SK-N-SH (cell line): ENCODE data around the gene SUSD3. TPM values are rescaled to one million over a fixed set of nuclear protein-coding genes. Genes with fewer than 3 reads are reported as not detected.

Experiments used
- CTCF ChIA-PET: fragments of 300-600, 350-600 bp; formaldehyde crosslinking; extraction: SDS; loops from one replicate; lab custom pipeline; 2021; lab: Yijun Ruan, JAX
- POLR2A ChIA-PET: fragments of 350-600 bp; sonication (Branson Sonifier 250); formaldehyde crosslinking; extraction: SDS; loops from one replicate; lab custom pipeline; 2020; ENCODE audit warnings: antibody characterized with exemption, inconsistent platforms; lab: Yijun Ruan, JAX
- DNase-seq: peaks from one replicate; pipeline ENCODE4 v3.0.0; 2012
- H2AFZ ChIP-seq: fragments of 200-600 bp; sonication (generic); 2 replicates; pipeline ENCODE4 v1.8.1; 2016; ENCODE audit warnings: antibody characterized with exemption, mild to moderate bottlenecking, low read depth
- H3F3A ChIP-seq: fragments of 200-600 bp; sonication (generic); replicated peaks from 2 replicates; pipeline ENCODE3; 2016; ENCODE audit warnings: antibody characterized with exemption, mild to moderate bottlenecking; ENCODE audit not compliant: insufficient read depth
- H3K27ac ChIP-seq, 2 experiments: fragments of 200-500 bp in 1 of 2; fragments of 200-600 bp in 1 of 2; sonication (Bioruptor generic) in 1 of 2; sonication (generic), shearing (Covaris generic) in 1 of 2; 2 replicates each; pipeline versions ENCODE4 v1.5.1 to v1.6.1; 2014 to 2016; ENCODE audit warnings: low read depth in 2 of 2, inconsistent platforms in 1 of 2, low read length in 1 of 2, mild to moderate bottlenecking in 1 of 2, mixed read lengths in 1 of 2
- H3K27me3 ChIP-seq: fragments of 200-600 bp; sonication (generic), shearing (Covaris generic); 2 replicates; pipeline ENCODE4 v1.6.1; 2016; ENCODE audit warnings: mixed run types; ENCODE audit not compliant: insufficient read depth
- H3K36me3 ChIP-seq, 2 experiments: fragments of 200-500 bp in 1 of 2; fragments of 200-600 bp in 1 of 2; sonication (Bioruptor generic) in 1 of 2; sonication (generic) in 1 of 2; replicated peaks in 1 of 2; 2 replicates each; pipeline versions ENCODE3 to v1.5.1; 2014 to 2016; ENCODE audit warnings: low read length in 1 of 2, mild to moderate bottlenecking in 1 of 2; ENCODE audit not compliant: insufficient read depth in 2 of 2, control insufficient read depth in 1 of 2
- H3K4me1 ChIP-seq, 2 experiments: fragments of 200-500 bp in 1 of 2; fragments of 200-600 bp in 1 of 2; sonication (Bioruptor generic) in 1 of 2; sonication (generic), shearing (Covaris generic) in 1 of 2; 2 replicates each; pipeline versions ENCODE4 v1.5.1 to v1.6.1; 2014 to 2016; ENCODE audit warnings: low read depth in 1 of 2, low read length in 1 of 2, mixed run types in 1 of 2; ENCODE audit not compliant: insufficient read depth in 2 of 2, control insufficient read depth in 1 of 2
- H3K4me2 ChIP-seq: fragments of 200-600 bp; sonication (generic), shearing (Covaris generic); 2 replicates; pipeline ENCODE4 v1.6.1; 2017; ENCODE audit warnings: mixed run types
- H3K4me3 ChIP-seq, 2 experiments: fragments of 200-500 bp in 1 of 2; fragments of 200-600 bp in 1 of 2; sonication (Bioruptor generic) in 1 of 2; sonication (generic), shearing (Covaris generic) in 1 of 2; 2 replicates each; pipeline versions ENCODE4 v1.5.1 to v1.8.1; 2014 to 2016; ENCODE audit warnings: low read depth in 2 of 2, inconsistent platforms in 1 of 2, low read length in 1 of 2, mild to moderate bottlenecking in 1 of 2, mixed read lengths in 1 of 2, moderate library complexity in 1 of 2
- H3K79me2 ChIP-seq: fragments of 200-600 bp; sonication (generic); 2 replicates; pipeline ENCODE4 v1.8.1; 2017; ENCODE audit warnings: mild to moderate bottlenecking; ENCODE audit not compliant: insufficient read depth
- H3K9ac ChIP-seq: fragments of 200-600 bp; sonication (generic); 2 replicates; pipeline ENCODE4 v1.6.1; 2017; ENCODE audit warnings: mixed run types
- H3K9me2 ChIP-seq: fragments of 200-600 bp; sonication (generic); 2 replicates; pipeline ENCODE4 v1.6.1; 2017; ENCODE audit warnings: mixed run types
- H3K9me3 ChIP-seq: fragments of 200-600 bp; sonication (generic); 2 replicates; pipeline ENCODE4 v1.6.1; 2017; ENCODE audit warnings: mixed run types, mild to moderate bottlenecking, moderate library complexity
- H4K20me1 ChIP-seq: fragments of 200-600 bp; sonication (generic); 2 replicates; pipeline ENCODE4 v1.6.1; 2017; ENCODE audit warnings: mild to moderate bottlenecking, mixed run types; ENCODE audit not compliant: insufficient read depth
- CHD2 ChIP-seq: fragments of 150-350 bp; IDR thresholded peaks from 2 replicates; pipeline ENCODE4 v1.6.1; 2018; ENCODE audit warnings: low read length; ENCODE audit not compliant: partially characterized antibody
- ELF1 ChIP-seq: IDR thresholded peaks from 2 replicates; pipeline ENCODE4 v1.4.0; 2012
- EP300 ChIP-seq, 2 experiments: IDR thresholded peaks; 2 replicates each; pipeline versions ENCODE4 v1.4.0 to v1.6.1; 2012; ENCODE audit warnings: borderline replicate concordance in 1 of 2, low read depth in 1 of 2, low read length in 1 of 2
- EZH2phosphoT487 ChIP-seq: fragments of 200-600 bp; sonication (generic); IDR thresholded peaks from 2 replicates; pipeline ENCODE4 v1.6.1; 2017; ENCODE audit warnings: low read depth, mixed run types, mild to moderate bottlenecking, antibody characterized with exemption, moderate library complexity, borderline replicate concordance
- GABPA ChIP-seq: IDR thresholded peaks from 2 replicates; pipeline ENCODE4 v1.4.0; 2012; ENCODE audit warnings: low read depth, mild to moderate bottlenecking
- MAX ChIP-seq: IDR thresholded peaks from 2 replicates; pipeline ENCODE4 v1.4.0; 2012; ENCODE audit warnings: low read depth
- MXI1 ChIP-seq: IDR thresholded peaks from 2 replicates; pipeline ENCODE4 v1.6.1; 2012; ENCODE audit warnings: mild to moderate bottlenecking, low read depth, low read length, improper control_type of control experiment
- NFIC ChIP-seq: IDR thresholded peaks from 2 replicates; pipeline ENCODE4 v1.4.0; 2012; ENCODE audit warnings: borderline replicate concordance
- NRF1 ChIP-seq: IDR thresholded peaks from 2 replicates; pipeline ENCODE4 v1.6.1; 2012; ENCODE audit warnings: low read depth, mild to moderate bottlenecking, low read length
- PBX3 ChIP-seq: IDR thresholded peaks from 2 replicates; pipeline ENCODE4; 2012
- RAD21 ChIP-seq: IDR thresholded peaks from 2 replicates; pipeline ENCODE4 v1.6.1; 2012; ENCODE audit warnings: mild to moderate bottlenecking, low read length
- USF1 ChIP-seq: IDR thresholded peaks from 2 replicates; pipeline ENCODE4 v1.4.0; 2012; ENCODE audit warnings: low read depth, borderline replicate concordance
- USF2 ChIP-seq: fragments of 150-350 bp; IDR thresholded peaks from 2 replicates; pipeline ENCODE4 v1.6.1; 2017; ENCODE audit warnings: antibody characterized with exemption, low read length, low read depth, borderline replicate concordance
- WGBS: methylation state at CpG from one replicate; pipeline ENCODE4 v1.1.6; 2017; ENCODE audit warnings: low lambda C conversion rate; 5-methylcytosine and 5-hydroxymethylcytosine counted together
- polyA plus RNA-seq, 3 experiments: library from polyadenylated mRNA; depleted of rRNA; stranded (reverse); fragments of >200 nt; gene quantifications; 2 replicates each; pipeline ENCODE4 v1.2.3, GENCODE V29; 2012
- TF ChIP-seq, protein P1 (sequence below): fragments of 200-600 bp; sonication (generic); IDR thresholded peaks from 2 replicates; pipeline ENCODE4 v1.6.1; 2017; ENCODE audit warnings: antibody characterized with exemption, mild to moderate bottlenecking, moderate library complexity
- TF ChIP-seq, protein P2 (sequence below): fragments of 150-350 bp; IDR thresholded peaks from 2 replicates; pipeline ENCODE4 v1.6.1; 2016; ENCODE audit warnings: mild to moderate bottlenecking, low read depth, low read length
- TF ChIP-seq, protein P3 (sequence below): IDR thresholded peaks from 2 replicates; pipeline ENCODE4 v1.4.0; 2012; ENCODE audit warnings: low read depth, borderline replicate concordance

SUSD3 gene
- polyA plus RNA-seq, 1 of the 3 experiments (the other 2 are of a cell fraction) = 0.49 TPM

- TF ChIP-seq, protein P1, sequence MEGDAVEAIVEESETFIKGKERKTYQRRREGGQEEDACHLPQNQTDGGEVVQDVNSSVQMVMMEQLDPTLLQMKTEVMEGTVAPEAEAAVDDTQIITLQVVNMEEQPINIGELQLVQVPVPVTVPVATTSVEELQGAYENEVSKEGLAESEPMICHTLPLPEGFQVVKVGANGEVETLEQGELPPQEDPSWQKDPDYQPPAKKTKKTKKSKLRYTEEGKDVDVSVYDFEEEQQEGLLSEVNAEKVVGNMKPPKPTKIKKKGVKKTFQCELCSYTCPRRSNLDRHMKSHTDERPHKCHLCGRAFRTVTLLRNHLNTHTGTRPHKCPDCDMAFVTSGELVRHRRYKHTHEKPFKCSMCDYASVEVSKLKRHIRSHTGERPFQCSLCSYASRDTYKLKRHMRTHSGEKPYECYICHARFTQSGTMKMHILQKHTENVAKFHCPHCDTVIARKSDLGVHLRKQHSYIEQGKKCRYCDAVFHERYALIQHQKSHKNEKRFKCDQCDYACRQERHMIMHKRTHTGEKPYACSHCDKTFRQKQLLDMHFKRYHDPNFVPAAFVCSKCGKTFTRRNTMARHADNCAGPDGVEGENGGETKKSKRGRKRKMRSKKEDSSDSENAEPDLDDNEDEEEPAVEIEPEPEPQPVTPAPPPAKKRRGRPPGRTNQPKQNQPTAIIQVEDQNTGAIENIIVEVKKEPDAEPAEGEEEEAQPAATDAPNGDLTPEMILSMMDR = no peak
- TF ChIP-seq NFIC = no peak
- TF ChIP-seq NRF1 = no peak
Observed at GRCh38 chr9:93061791-93062763, 3.6 kb downstream of the SUSD3 start (continued).

GRCh38 chr9:93064392-93065134 is 6.1 kb downstream of the SUSD3 start:
- no peak overlapping the region for H2AFZ ChIP-seq
- no peak overlapping the region for H3K9ac ChIP-seq
- H3K4me3 ChIP-seq = no peak overlapping the region
- TF ChIP-seq USF1 (no peak), EP300 (IDR thresholded peaks at IDR 0.05; ENCODE audit: borderline replicate concordance in 1 of 2, low read depth in 1 of 2, low read length in 1 of 2) (no peak), NFIC (no peak), PBX3 (no peak), CHD2 (no peak), GABPA (no peak), USF2 (no peak), MXI1 (no peak), RAD21 (no peak), ELF1 (no peak), MAX (no peak), EZH2phosphoT487 (no peak)
- TF ChIP-seq, protein P2, sequence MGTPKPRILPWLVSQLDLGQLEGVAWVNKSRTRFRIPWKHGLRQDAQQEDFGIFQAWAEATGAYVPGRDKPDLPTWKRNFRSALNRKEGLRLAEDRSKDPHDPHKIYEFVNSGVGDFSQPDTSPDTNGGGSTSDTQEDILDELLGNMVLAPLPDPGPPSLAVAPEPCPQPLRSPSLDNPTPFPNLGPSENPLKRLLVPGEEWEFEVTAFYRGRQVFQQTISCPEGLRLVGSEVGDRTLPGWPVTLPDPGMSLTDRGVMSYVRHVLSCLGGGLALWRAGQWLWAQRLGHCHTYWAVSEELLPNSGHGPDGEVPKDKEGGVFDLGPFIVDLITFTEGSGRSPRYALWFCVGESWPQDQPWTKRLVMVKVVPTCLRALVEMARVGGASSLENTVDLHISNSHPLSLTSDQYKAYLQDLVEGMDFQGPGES = no peak
- TF ChIP-seq, protein P3, sequence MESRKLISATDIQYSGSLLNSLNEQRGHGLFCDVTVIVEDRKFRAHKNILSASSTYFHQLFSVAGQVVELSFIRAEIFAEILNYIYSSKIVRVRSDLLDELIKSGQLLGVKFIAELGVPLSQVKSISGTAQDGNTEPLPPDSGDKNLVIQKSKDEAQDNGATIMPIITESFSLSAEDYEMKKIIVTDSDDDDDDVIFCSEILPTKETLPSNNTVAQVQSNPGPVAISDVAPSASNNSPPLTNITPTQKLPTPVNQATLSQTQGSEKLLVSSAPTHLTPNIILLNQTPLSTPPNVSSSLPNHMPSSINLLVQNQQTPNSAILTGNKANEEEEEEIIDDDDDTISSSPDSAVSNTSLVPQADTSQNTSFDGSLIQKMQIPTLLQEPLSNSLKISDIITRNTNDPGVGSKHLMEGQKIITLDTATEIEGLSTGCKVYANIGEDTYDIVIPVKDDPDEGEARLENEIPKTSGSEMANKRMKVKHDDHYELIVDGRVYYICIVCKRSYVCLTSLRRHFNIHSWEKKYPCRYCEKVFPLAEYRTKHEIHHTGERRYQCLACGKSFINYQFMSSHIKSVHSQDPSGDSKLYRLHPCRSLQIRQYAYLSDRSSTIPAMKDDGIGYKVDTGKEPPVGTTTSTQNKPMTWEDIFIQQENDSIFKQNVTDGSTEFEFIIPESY = no peak
- 55% methylated on average over 6 of the region's 12 CpGs for WGBS
- H3K27ac ChIP-seq = no peak overlapping the region
- H3F3A ChIP-seq = no peaks in the 10 kb centered on the region
- H4K20me1 ChIP-seq = no peaks in the 10 kb centered on the region
- ChIA-PET CTCF (interaction anchor here (1.3 kb wide), 1 partner anchor 61 kb away, joined by 3 read pairs; no protein-coding TSS in a partner anchor), POLR2A (interaction anchor here (1.1 kb wide), 1 partner anchor 31 kb away, joined by 4 read pairs; no protein-coding TSS in a partner anchor)
- H3K4me1 ChIP-seq = no peaks in the 10 kb centered on the region; a peak in 1 of 4 replicates
- no peaks in the 10 kb centered on the region for H3K27me3 ChIP-seq
- H3K79me2 ChIP-seq = no peaks in the 10 kb centered on the region
- no peak overlapping the region for H3K4me2 ChIP-seq
- H3K36me3 ChIP-seq = no peaks in the 10 kb centered on the region
- no peaks in the 10 kb centered on the region for H3K9me2 ChIP-seq
- no peak for DNase-seq
- H3K9me3 ChIP-seq = no peaks in the 10 kb centered on the region
